DND-41 (cell line): Measurements from ENCODE around the gene SLC16A13.

Experiments used
- CTCF ChIP-seq: IDR thresholded peaks from 2 replicates; pipeline ENCODE4 v1.5.1; 2012; ENCODE audit warnings: borderline replicate concordance, low read length, moderate library complexity, mild to moderate bottlenecking; ENCODE audit not compliant: poor library complexity, severe bottlenecking; ENCODE audit errors: extremely low read depth
- EZH2 ChIP-seq: IDR thresholded peaks from 3 replicates; pipeline ENCODE4 v1.6.1; 2012; ENCODE audit warnings: borderline replicate concordance, low read depth, mild to moderate bottlenecking, moderate library complexity, low read length, inconsistent platforms; ENCODE audit not compliant: severe bottlenecking

GRCh38 chr17:7042501-7043181 is 6.8 kb downstream of the SLC16A13 start:
- TF ChIP-seq CTCF (no peak), EZH2 (no peak)
